Activated T-cell treated with anti-CD3 and anti-CD28 coated beads for 4 hours (primary cell): Measurements from ENCODE around the gene NAT16.
"Not testable (repeated sequence)": the region's sequence is repeated elsewhere in the genome, so short reads cannot be mapped to it uniquely, and the experiment has no call there.

ENCODE experiments used
- DNase-seq: peaks from one replicate; pipeline ENCODE4 v3.0.0-alpha.2; 2020

The NAT16 gene

GRCh38 chr7:101180130-101180755, at the start of gene NAT16:
Gene NAT16 (minus strand): TSS chr7:101180293. CDS start chr7:101174807, 5,486 bp downstream.
- no peak for DNase-seq

- no peak for DNase-seq
Observed at GRCh38 chr7:101226721-101227120, 46.6 kb upstream of the NAT16 start.

- DNase-seq = no peak
Observed at GRCh38 chr7:101225650-101226049, 45.6 kb upstream of the NAT16 start.

GRCh38 chr7:101223528-101223927, 43.4 kb upstream of the NAT16 start:
- no peak for DNase-seq

- no peak for DNase-seq
Observed at GRCh38 chr7:101222275-101222830, 42.3 kb upstream of the NAT16 start.

GRCh38 chr7:101220295-101220694, 40.2 kb upstream of the NAT16 start:
- DNase-seq = no peak

- no peak for DNase-seq
Observed at GRCh38 chr7:101218236-101219125, 38.4 kb upstream of the NAT16 start.

- DNase-seq = peak; percentile 93
Observed at GRCh38 chr7:101217388-101218235, 37.5 kb upstream of the NAT16 start, which contains the start of the genes PLOD3 and ZNHIT1. Gene PLOD3 (minus strand): TSS chr7:101217581. CDS start chr7:101217274, 307 bp downstream. Gene ZNHIT1 (plus strand): TSS chr7:101218165. CDS start chr7:101218196, 31 bp downstream.

- no peak for DNase-seq
Observed at GRCh38 chr7:101216860-101217387, 36.8 kb upstream of the NAT16 start.

GRCh38 chr7:101216001-101216859, 36.1 kb upstream of the NAT16 start:
- DNase-seq = no peak

GRCh38 chr7:101212014-101212413, 31.9 kb upstream of the NAT16 start:
- no peak for DNase-seq

- DNase-seq = no peak
Observed at GRCh38 chr7:101211501-101211900, 31.4 kb upstream of the NAT16 start.

- DNase-seq = no peak
Observed at GRCh38 chr7:101210143-101210542, 30.1 kb upstream of the NAT16 start.

GRCh38 chr7:101208794-101209193, 28.7 kb upstream of the NAT16 start:
- no peak for DNase-seq

GRCh38 chr7:101207459-101207858, 27.4 kb upstream of the NAT16 start:
- DNase-seq = no peak

- DNase-seq = no peak
Observed at GRCh38 chr7:101206665-101207042, 26.6 kb upstream of the NAT16 start.

GRCh38 chr7:101205901-101206664, 26.0 kb upstream of the NAT16 start:
- DNase-seq = no peak

- not testable (repeated sequence) for DNase-seq
Observed at GRCh38 chr7:101203740-101204738, 23.9 kb upstream of the NAT16 start.

GRCh38 chr7:101202603-101202918, 22.5 kb upstream of the NAT16 start:
- no peak for DNase-seq
